Measurements from ENCODE around the gene NOLC1. TPM values are rescaled to one million over a fixed set of nuclear protein-coding genes. Genes with fewer than 3 reads are reported as not detected.

NOLC1 gene
- total RNA-seq, 1 donor from 2014 or later: 48.2 TPM

GRCh38 chr10:102114861-102115618 lies 37.1 kb upstream of the NOLC1 start:
- no peak for TF ChIP-seq CTCF (IDR thresholded peaks at IDR 0.05)
- Mint-ChIP-seq H3K36me3 (ENCODE audit: unreplicated experiment) (peaks cover 16% of the 10 kb centered on the region), H3K9me3 (ENCODE audit: unreplicated experiment) (no peaks in the 10 kb centered on the region), H3K27ac (ENCODE audit: unreplicated experiment) (peak overlapping the region; percentile 94), H3K4me1 (ENCODE audit: unreplicated experiment) (peaks cover 64% of the 10 kb centered on the region), H3K27me3 (ENCODE audit: unreplicated experiment) (no peaks in the 10 kb centered on the region), H3K4me3 (ENCODE audit: unreplicated experiment) (peak overlapping the region; percentile 87)
- peak; percentile 94 for DNase-seq (ENCODE audit: extremely low spot score, unreplicated experiment)

- no peak for DNase-seq (ENCODE audit: extremely low spot score, unreplicated experiment)
- Mint-ChIP-seq H3K36me3 (ENCODE audit: unreplicated experiment) (peaks cover 9% of the 10 kb centered on the region), H3K4me1 (ENCODE audit: unreplicated experiment) (peaks cover 64% of the 10 kb centered on the region), H3K27me3 (ENCODE audit: unreplicated experiment) (no peaks in the 10 kb centered on the region), H3K9me3 (ENCODE audit: unreplicated experiment) (no peaks in the 10 kb centered on the region), H3K4me3 (ENCODE audit: unreplicated experiment) (peak overlapping the region; percentile 87), H3K27ac (ENCODE audit: unreplicated experiment) (peak overlapping the region; percentile 94)
- no peak for TF ChIP-seq CTCF (IDR thresholded peaks at IDR 0.05)
These were observed 36.4 kb upstream of the NOLC1 start for GRCh38 chr10:102115775-102116174.

GRCh38 chr10:102116656-102117055 lies 35.5 kb upstream of the NOLC1 start:
- Mint-ChIP-seq H3K9me3 (ENCODE audit: unreplicated experiment) (no peaks in the 10 kb centered on the region), H3K27ac (ENCODE audit: unreplicated experiment) (peak overlapping the region; percentile 94), H3K27me3 (ENCODE audit: unreplicated experiment) (no peaks in the 10 kb centered on the region), H3K36me3 (ENCODE audit: unreplicated experiment) (peaks cover 7% of the 10 kb centered on the region), H3K4me1 (ENCODE audit: unreplicated experiment) (peaks cover 71% of the 10 kb centered on the region), H3K4me3 (ENCODE audit: unreplicated experiment) (peak overlapping the region; percentile 49)
- no peak for DNase-seq (ENCODE audit: extremely low spot score, unreplicated experiment)
- no peak for TF ChIP-seq CTCF (IDR thresholded peaks at IDR 0.05)

GRCh38 chr10:102117391-102118159 lies 34.6 kb upstream of the NOLC1 start:
- Mint-ChIP-seq H3K27me3 (ENCODE audit: unreplicated experiment) (no peaks in the 10 kb centered on the region), H3K36me3 (ENCODE audit: unreplicated experiment) (peaks cover 4% of the 10 kb centered on the region), H3K4me3 (ENCODE audit: unreplicated experiment) (peak overlapping the region; percentile 83), H3K9me3 (ENCODE audit: unreplicated experiment) (no peaks in the 10 kb centered on the region), H3K27ac (ENCODE audit: unreplicated experiment) (peak overlapping the region; percentile 94), H3K4me1 (ENCODE audit: unreplicated experiment) (peaks cover 70% of the 10 kb centered on the region)
- peak; percentile 48 for TF ChIP-seq CTCF (IDR thresholded peaks at IDR 0.05)
- peak; percentile 95 for DNase-seq (ENCODE audit: extremely low spot score, unreplicated experiment)

GRCh38 chr10:102118867-102119266 lies 33.3 kb upstream of the NOLC1 start:
- peaks cover 57% of the 10 kb centered on the region for H3K4me1 Mint-ChIP-seq (ENCODE audit: unreplicated experiment)
- peak overlapping the region; percentile 94 for H3K27ac Mint-ChIP-seq (ENCODE audit: unreplicated experiment)
- no peaks in the 10 kb centered on the region for H3K9me3 Mint-ChIP-seq (ENCODE audit: unreplicated experiment)
- DNase-seq (ENCODE audit: extremely low spot score, unreplicated experiment): no peak
- H3K36me3 Mint-ChIP-seq (ENCODE audit: unreplicated experiment): no peaks in the 10 kb centered on the region
- no peaks in the 10 kb centered on the region for H3K27me3 Mint-ChIP-seq (ENCODE audit: unreplicated experiment)
- H3K4me3 Mint-ChIP-seq (ENCODE audit: unreplicated experiment): peak overlapping the region; percentile 83
- no peak for TF ChIP-seq CTCF (IDR thresholded peaks at IDR 0.05)

Measured in osteocyte (in vitro differentiated cells).